SK-N-MC (cell line): Measurements from ENCODE around the gene BPIFA1.

Experiments
- DNase-seq: peaks from one replicate; pipeline ENCODE4 v3.0.0-alpha.2; 2011; ENCODE audit warnings: low read depth, low spot score
- H3K27ac ChIP-seq: fragments of 200-600 bp; sonication (generic); 2 replicates; pipeline ENCODE4 v1.5.1; 2016; ENCODE audit warnings: mixed run types
- H3K36me3 ChIP-seq: fragments of 200-600 bp; sonication (generic); 2 replicates; pipeline ENCODE4 v1.6.1; 2017; ENCODE audit warnings: antibody characterized with exemption, low read length, mixed read lengths; ENCODE audit not compliant: insufficient read depth
- H3K4me3 ChIP-seq: fragments of 200-600 bp; sonication (generic); 2 replicates; pipeline ENCODE4 v1.5.1; 2016
- H3K9ac ChIP-seq: fragments of 200-600 bp; sonication (generic); 2 replicates; pipeline ENCODE4 v1.8.0; 2017; ENCODE audit warnings: mixed run types, mixed read lengths; ENCODE audit not compliant: insufficient read length
- H3K9me3 ChIP-seq: fragments of 200-600 bp; sonication (generic); 2 replicates; pipeline ENCODE4 v1.6.1; 2017; ENCODE audit warnings: low read depth, mild to moderate bottlenecking, antibody characterized with exemption, low read length, moderate library complexity, mixed read lengths
- EZH2 ChIP-seq: fragments of 200-600 bp; sonication (generic); IDR thresholded peaks from one replicate; pipeline ENCODE4 v1.6.1; 2017; ENCODE audit warnings: antibody characterized with exemption
- FOXP2 ChIP-seq: optimal IDR thresholded peaks from 2 replicates; pipeline ENCODE3; 2011; ENCODE audit warnings: mild to moderate bottlenecking, moderate library complexity; ENCODE audit not compliant: insufficient read depth; ENCODE audit errors: extremely low read length, control extremely low read depth
- POLR2AphosphoS5 ChIP-seq: IDR thresholded peaks from 2 replicates; pipeline ENCODE4 v1.6.1; 2012; ENCODE audit warnings: mild to moderate bottlenecking, low read depth, low read length, borderline replicate concordance

Gene BPIFA1

DNA sequence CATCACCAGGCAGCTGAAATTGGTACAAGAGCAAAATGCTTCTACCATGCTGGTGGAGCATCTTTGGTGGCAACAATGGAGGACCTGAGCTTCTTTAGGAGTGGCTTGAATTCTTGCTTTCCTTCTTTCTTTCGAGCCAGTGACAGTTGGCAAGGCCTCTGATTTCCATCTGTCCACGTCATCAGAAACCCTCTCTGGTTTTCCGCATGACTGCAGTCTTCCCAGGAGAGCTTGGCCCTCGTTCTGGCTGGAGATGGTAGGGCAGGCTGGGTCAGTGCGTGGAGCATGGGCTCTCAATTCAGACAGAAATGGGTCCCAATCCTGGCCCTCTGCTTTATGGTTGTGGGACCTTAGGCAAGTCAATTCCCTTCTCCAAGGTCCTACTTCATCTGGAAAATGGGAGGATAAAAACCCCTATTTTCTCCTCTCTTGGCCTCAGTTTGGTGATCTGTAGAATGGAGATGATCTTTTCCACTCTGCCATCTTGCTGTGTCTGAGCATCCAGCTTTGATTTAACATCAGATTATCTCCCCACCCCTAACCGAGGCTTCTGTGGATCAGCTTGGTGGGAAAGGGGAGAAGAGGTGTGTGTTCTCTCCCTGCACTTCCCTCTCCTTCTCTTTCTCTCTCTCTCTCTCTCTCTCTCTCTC, 43.6 kb downstream of the BPIFA1 start:
- no peak for TF ChIP-seq FOXP2
- no peak for TF ChIP-seq EZH2
- TF ChIP-seq POLR2AphosphoS5: no peak
- DNase-seq: no peak
- Histone ChIP-seq H3K4me3 (no peak overlapping the region), H3K9me3 (no peaks in the 10 kb centered on the region), H3K36me3 (no peaks in the 10 kb centered on the region), H3K27ac (no peak overlapping the region), H3K9ac (no peak overlapping the region)

DNA sequence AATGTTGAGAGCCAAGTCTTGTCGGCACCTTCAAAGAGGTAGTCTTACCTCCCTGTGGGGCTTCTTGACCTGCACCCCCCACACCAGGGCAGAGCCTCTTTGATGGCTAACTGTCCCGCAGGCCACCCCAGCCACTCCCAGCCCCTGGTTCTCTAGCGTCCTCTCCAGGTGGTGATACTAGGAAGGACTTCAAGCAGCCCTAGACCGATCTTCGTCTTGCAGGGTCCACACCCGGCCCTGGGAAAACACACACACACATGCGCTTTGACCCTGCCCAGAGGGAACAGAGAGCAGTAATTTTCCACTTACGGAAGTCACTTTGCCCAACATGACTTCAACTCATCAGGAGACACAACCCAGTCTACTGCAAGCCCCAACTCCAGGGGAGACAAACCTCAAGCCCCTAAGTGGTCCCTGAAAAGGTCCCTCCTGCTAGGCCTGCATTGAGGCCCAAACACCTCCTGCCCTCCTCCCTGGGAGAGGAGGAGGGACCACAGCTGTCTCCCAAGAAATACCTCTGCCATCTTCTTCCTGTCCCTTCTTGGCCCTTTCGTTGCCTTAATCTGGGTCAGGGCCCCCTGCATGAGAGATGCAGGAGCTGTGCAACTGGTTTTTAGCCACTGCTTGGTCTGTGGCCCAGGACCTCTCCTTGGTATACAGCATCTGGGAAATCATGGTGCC, 44.3 kb downstream of the BPIFA1 start:
- no peak for DNase-seq
- H3K36me3 ChIP-seq: no peaks in the 10 kb centered on the region
- no peaks in the 10 kb centered on the region for H3K9me3 ChIP-seq
- no peak overlapping the region for H3K27ac ChIP-seq
- no peak overlapping the region for H3K4me3 ChIP-seq
- H3K9ac ChIP-seq: no peak overlapping the region
- no peak for TF ChIP-seq EZH2
- no peak for TF ChIP-seq POLR2AphosphoS5

DNA sequence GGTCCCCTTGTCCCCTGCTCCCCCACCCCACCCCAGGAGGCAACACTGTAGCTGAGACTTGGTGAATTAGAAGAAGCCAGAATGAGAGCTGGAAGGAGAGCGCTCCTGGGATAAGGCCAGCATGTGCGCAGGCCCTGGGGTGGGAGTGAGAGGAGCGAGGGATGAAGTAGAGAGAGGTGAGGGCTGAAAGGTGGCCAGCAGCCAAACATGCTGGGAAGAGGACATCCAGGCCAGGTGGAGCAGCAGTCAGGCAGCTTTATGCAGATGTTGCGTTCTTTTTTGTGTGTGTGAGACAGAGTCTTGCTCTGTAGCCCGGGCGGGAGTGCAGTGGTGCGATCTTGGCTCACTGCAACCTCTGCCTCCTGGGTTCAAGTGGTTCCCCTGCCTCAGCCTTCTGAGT, 45.0 kb downstream of the BPIFA1 start:
- H3K9ac ChIP-seq: no peak overlapping the region
- no peaks in the 10 kb centered on the region for H3K36me3 ChIP-seq
- no peak for TF ChIP-seq FOXP2
- no peak for TF ChIP-seq EZH2
- no peak for TF ChIP-seq POLR2AphosphoS5
- DNase-seq: no peak
- H3K27ac ChIP-seq: no peak overlapping the region
- no peaks in the 10 kb centered on the region for H3K9me3 ChIP-seq
- H3K4me3 ChIP-seq: no peak overlapping the region

DNA sequence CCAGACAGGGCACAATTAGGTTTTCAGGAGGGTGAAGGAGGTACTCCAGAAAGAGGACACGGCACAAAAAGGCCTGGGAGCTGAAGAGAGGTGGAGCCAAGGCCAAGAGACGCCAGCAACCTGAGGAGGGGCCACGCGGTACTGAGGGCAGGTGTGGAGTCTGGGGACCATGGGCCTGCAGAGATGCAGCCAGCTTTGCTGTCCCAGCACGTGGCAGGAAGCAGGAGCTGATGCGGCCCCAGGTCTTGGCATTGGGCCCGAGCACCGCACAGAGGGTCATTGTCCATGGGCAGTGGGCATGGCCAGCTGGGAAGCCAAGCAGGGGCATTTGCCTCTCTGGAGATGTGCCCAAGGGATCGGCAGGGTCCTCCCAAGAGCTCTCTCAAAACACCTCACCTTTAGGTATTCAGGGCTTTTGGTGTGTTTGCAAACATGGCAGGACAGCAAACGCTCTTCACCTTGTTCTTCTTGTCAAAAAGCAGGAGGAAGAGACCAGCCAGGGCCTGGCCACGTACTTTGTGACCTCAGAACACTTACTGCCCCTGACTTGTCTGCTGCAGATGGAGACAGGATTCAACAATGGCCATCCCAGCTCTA, 45.9 kb downstream of the BPIFA1 start:
- Histone ChIP-seq H3K4me3 (no peak overlapping the region), H3K27ac (no peak overlapping the region), H3K9me3 (no peaks in the 10 kb centered on the region), H3K9ac (no peak overlapping the region), H3K36me3 (no peaks in the 10 kb centered on the region)
- no peak for DNase-seq
- TF ChIP-seq FOXP2: no peak
- no peak for TF ChIP-seq EZH2
- TF ChIP-seq POLR2AphosphoS5: no peak

DNA sequence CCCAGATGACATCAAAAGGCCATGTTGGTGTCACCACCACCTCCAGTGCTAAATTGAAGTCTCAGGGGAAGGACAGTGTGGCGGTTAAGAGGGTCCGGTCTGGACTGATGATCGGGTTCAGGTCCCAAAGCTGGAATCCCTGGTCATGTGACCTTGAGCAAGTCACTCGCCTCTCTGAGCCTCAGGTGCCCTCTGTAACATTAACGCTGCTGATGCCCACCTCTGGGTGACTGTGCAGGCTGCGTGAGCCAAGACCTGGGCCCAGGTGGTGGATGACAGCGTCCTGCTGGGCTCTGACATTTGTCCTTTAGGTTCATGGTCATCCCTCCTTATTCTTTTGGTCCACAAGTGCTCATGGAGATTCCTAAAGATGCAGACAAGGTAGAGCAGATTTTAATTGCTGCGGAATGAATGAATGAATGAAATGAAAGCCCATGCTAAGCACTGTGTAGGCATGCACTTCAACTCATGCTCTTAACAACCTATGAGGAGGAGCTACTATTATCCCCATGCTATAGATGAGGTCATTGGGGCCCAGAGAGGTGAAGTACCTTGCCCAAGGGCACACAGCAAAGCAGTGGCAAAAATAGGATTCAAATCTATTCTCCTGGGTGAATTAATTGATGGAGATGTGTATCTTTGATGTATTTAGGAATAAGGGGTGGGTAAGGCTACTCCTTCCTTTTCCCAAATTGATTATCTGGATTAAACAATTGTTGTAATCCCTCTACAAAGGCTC, 46.6 kb downstream of the BPIFA1 start:
- H3K9me3 ChIP-seq: no peaks in the 10 kb centered on the region
- TF ChIP-seq FOXP2 (no peak), POLR2AphosphoS5 (no peak), EZH2 (no peak)
- no peak overlapping the region for H3K27ac ChIP-seq
- H3K36me3 ChIP-seq: no peaks in the 10 kb centered on the region
- H3K9ac ChIP-seq: no peak overlapping the region
- no peak overlapping the region for H3K4me3 ChIP-seq
- DNase-seq: no peak

DNA sequence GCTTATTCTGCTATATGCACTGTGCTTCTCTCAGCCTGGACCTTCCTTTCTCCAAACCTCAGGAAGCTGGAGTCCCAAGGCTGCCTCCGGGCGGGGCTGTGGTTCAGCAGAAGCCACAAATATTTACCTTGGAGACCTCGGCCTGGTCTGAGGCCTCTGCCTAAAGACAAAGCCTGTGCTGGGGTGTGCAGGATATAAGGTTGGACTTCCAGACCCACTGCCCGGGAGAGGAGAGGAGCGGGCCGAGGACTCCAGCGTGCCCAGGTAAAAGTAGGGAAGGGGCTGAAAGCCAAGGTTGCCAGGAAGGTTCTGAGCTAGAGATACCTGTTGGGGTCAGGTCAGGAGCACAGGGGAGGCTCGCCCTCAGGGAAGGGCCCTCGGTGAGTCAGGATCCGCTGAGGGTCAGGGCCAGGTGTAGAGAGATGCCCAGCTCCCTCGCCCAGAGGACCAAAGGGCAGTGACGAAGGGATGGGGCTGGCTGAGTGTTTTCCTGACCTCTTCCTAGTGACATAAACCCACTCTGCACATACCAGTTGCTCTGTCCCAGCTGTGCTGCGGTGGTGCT, 47.3 kb downstream of the BPIFA1 start, which contains the start of gene BPIFB1:
BPIFB1 (plus strand) TSS at position 224 of the 565 bp plus-strand sequence. CDS start 2,860 bp downstream, outside the sequence.
- TF ChIP-seq POLR2AphosphoS5: no peak
- TF ChIP-seq EZH2: no peak
- no peak for TF ChIP-seq FOXP2
- Histone ChIP-seq H3K9ac (no peak within 1 kb of the TSS), H3K27ac (no peak within 1 kb of the TSS), H3K9me3 (no peaks in the 10 kb centered on the region), H3K4me3 (no peak within 1 kb of the TSS), H3K36me3 (no peaks in the 10 kb centered on the region)
- DNase-seq: no peak

DNA sequence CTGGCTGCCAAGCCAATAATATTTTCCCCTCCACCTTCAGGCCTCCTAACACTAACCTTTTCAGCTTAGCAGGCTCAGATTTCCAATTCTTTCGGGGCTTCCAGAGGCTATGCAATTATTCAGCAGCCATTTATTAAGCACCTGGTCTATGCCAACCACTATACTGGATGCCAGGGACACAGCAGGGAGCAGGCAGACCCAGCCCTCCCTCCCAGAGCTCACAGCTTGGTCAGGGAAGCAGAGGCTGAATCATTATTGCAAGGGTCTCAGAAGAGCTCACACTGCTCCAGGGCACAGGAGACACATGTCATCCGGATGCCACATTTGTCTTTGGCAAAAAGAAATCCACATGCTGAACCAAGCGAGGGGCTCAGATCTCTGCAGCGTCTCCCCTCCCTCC, 48.5 kb downstream of the BPIFA1 start:
- DNase-seq: no peak
- no peak for TF ChIP-seq FOXP2
- no peak for TF ChIP-seq EZH2
- no peak for TF ChIP-seq POLR2AphosphoS5

DNA sequence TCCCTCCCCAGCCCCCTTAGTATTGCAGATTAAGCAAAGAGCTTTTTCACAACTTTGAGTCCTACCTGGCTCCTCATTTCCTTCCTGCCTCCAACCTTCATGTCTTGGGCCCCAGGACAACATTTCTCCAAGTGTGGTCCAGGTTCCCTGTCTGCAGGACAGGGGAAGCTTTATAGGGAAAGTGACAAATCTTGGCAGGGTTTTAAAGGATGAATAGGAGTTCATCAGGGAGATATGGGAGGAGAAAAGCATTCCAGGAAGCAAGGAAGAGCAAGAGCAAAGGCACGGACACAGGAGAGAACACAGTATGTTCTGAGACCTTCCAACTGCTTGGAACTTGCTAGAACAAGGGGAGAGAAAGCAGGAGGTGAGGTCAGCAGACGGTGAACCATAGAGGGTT, 49.1 kb downstream of the BPIFA1 start:
- no peak overlapping the region for H3K27ac ChIP-seq
- no peak for DNase-seq
- H3K9ac ChIP-seq: no peak overlapping the region
- no peaks in the 10 kb centered on the region for H3K9me3 ChIP-seq
- H3K4me3 ChIP-seq: no peak overlapping the region
- no peak for TF ChIP-seq POLR2AphosphoS5
- H3K36me3 ChIP-seq: no peaks in the 10 kb centered on the region

More for the DNA sequence above, 48.5 kb downstream of the BPIFA1 start:
- Histone ChIP-seq H3K4me3 (no peak overlapping the region), H3K9me3 (no peaks in the 10 kb centered on the region), H3K27ac (no peak overlapping the region), H3K9ac (no peak overlapping the region), H3K36me3 (no peaks in the 10 kb centered on the region)
